Smooth muscle cell (in vitro differentiated cells): ENCODE results near the gene VAMP5. TPM values are rescaled to one million over a fixed set of nuclear protein-coding genes. Genes with fewer than 3 reads are reported as not detected.
A peak's percentile ranks its signal among the peaks of the same experiment; 100 is the strongest.
"Not testable (repeated sequence)": the region's sequence is repeated elsewhere in the genome, so short reads cannot be mapped to it uniquely, and the experiment has no call there.

Experiments used
- DNase-seq: peaks from one replicate; lab custom pipeline; 2025; ENCODE audit not compliant: unreplicated experiment; lab: John Stamatoyannopoulos, UW
- H2AFZ ChIP-seq: fragments of 200-600 bp; sonication (generic); 2 replicates; pipeline ENCODE4 v1.6.0; 2016; ENCODE audit warnings: antibody characterized with exemption, low read depth, mild to moderate bottlenecking
- H3F3A ChIP-seq: fragments of 200-600 bp; sonication (generic); 2 replicates; pipeline ENCODE4 v1.6.0; 2017; ENCODE audit warnings: antibody characterized with exemption, low read depth
- H3K27ac ChIP-seq: fragments of 200-600 bp; sonication (generic); 2 replicates; pipeline ENCODE4 v1.5.1; 2016; ENCODE audit warnings: low read depth, mild to moderate bottlenecking
- H3K27me3 ChIP-seq: fragments of 200-600 bp; sonication (generic); 2 replicates; pipeline ENCODE4 v1.6.1; 2016; ENCODE audit warnings: low read depth, mild to moderate bottlenecking
- H3K36me3 ChIP-seq: fragments of 200-600 bp; sonication (generic); 2 replicates; pipeline ENCODE4 v1.5.1; 2016; ENCODE audit warnings: low read depth
- H3K4me1 ChIP-seq: fragments of 200-600 bp; sonication (generic); 2 replicates; pipeline ENCODE4 v1.5.1; 2016; ENCODE audit warnings: low read depth
- H3K4me2 ChIP-seq: fragments of 200-600 bp; sonication (generic); 2 replicates; pipeline ENCODE4 v1.6.0; 2016; ENCODE audit warnings: mild to moderate bottlenecking
- H3K4me3 ChIP-seq: fragments of 200-600 bp; sonication (generic); 2 replicates; pipeline ENCODE4 v1.5.1; 2016; ENCODE audit warnings: mild to moderate bottlenecking
- H3K79me2 ChIP-seq: fragments of 200-600 bp; sonication (generic); 2 replicates; pipeline ENCODE4 v1.6.0; 2016; ENCODE audit warnings: low read depth, mild to moderate bottlenecking
- H3K9ac ChIP-seq: fragments of 200-600 bp; sonication (generic); 2 replicates; pipeline ENCODE4 v1.6.0; 2016; ENCODE audit warnings: low read depth
- H3K9me3 ChIP-seq: fragments of 200-600 bp; sonication (generic); replicated peaks from 2 replicates; pipeline ENCODE4 v1.5.1; 2016; ENCODE audit warnings: low read depth
- H4K20me1 ChIP-seq: fragments of 200-600 bp; sonication (generic); 2 replicates; pipeline ENCODE4 v1.6.0; 2016; ENCODE audit warnings: low read depth
- WGBS: methylation state at CpG from one replicate; pipeline ENCODE4 v1.1.7; 2016; ENCODE audit warnings: low lambda C conversion rate; 5-methylcytosine and 5-hydroxymethylcytosine counted together
- polyA plus RNA-seq: library from polyadenylated mRNA; unstranded; fragments of >200 nt; fragmentation: Nextera tagmentation; extraction: Ambion mirVana; gene quantifications from 2 replicates; pipeline ENCODE4 v1.2.1, GENCODE V29; 2016
- total RNA-seq: library from RNA; depleted of rRNA; stranded (reverse); fragments of >200 nt; gene quantifications from 2 replicates; pipeline ENCODE4 v1.2.3, GENCODE V29; 2014
- TF ChIP-seq, protein P1 (sequence below): fragments of 200-600 bp; sonication (generic); IDR thresholded peaks from 2 replicates; pipeline ENCODE4 v1.5.1; 2017; ENCODE audit warnings: borderline replicate concordance, mild to moderate bottlenecking, antibody characterized with exemption; ENCODE audit not compliant: insufficient read depth, poor library complexity, severe bottlenecking

VAMP5 gene
- total and polyA plus RNA-seq, 2 experiments from 2014 or later = 6.6 to 35.9 TPM

- H3K4me1 ChIP-seq = peaks cover 10% of the 10 kb centered on the region
- TF ChIP-seq, protein P1, sequence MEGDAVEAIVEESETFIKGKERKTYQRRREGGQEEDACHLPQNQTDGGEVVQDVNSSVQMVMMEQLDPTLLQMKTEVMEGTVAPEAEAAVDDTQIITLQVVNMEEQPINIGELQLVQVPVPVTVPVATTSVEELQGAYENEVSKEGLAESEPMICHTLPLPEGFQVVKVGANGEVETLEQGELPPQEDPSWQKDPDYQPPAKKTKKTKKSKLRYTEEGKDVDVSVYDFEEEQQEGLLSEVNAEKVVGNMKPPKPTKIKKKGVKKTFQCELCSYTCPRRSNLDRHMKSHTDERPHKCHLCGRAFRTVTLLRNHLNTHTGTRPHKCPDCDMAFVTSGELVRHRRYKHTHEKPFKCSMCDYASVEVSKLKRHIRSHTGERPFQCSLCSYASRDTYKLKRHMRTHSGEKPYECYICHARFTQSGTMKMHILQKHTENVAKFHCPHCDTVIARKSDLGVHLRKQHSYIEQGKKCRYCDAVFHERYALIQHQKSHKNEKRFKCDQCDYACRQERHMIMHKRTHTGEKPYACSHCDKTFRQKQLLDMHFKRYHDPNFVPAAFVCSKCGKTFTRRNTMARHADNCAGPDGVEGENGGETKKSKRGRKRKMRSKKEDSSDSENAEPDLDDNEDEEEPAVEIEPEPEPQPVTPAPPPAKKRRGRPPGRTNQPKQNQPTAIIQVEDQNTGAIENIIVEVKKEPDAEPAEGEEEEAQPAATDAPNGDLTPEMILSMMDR = no peak
- peak overlapping the region; percentile 65 for H3K9ac ChIP-seq
- peaks cover 12% of the 10 kb centered on the region for H4K20me1 ChIP-seq
- peaks cover under 1% of the 10 kb centered on the region for H3F3A ChIP-seq
- H3K4me3 ChIP-seq = peak overlapping the region; percentile 71
- H2AFZ ChIP-seq = peak overlapping the region; percentile 28
- H3K36me3 ChIP-seq = no peaks in the 10 kb centered on the region
- H3K9me3 ChIP-seq = no peaks in the 10 kb centered on the region
- H3K4me2 ChIP-seq = peak overlapping the region; percentile 95
- H3K27me3 ChIP-seq = no peaks in the 10 kb centered on the region
- WGBS = 14% methylated on average over 27 of the region's 36 CpGs
- no peak for DNase-seq
- no peak overlapping the region for H3K27ac ChIP-seq
- H3K79me2 ChIP-seq = peaks cover 19% of the 10 kb centered on the region
Measured at GRCh38 chr2:85601771-85602475, 17.7 kb downstream of the VAMP5 start.

- TF ChIP-seq, protein P1 = peak; percentile 16
- Histone ChIP-seq H3K27ac (peak within 1 kb of the TSS; percentile 66), H3F3A (peaks cover 6% of the 10 kb centered on the region), H3K4me2 (peak within 1 kb of the TSS; percentile 95), H3K4me1 (peaks cover 10% of the 10 kb centered on the region), H3K4me3 (peak within 1 kb of the TSS; percentile 71), H2AFZ (peak within 1 kb of the TSS; percentile 28), H3K27me3 (no peaks in the 10 kb centered on the region), H3K36me3 (no peaks in the 10 kb centered on the region), H3K9ac (peak within 1 kb of the TSS; percentile 65), H3K79me2 (peaks cover 12% of the 10 kb centered on the region), H3K9me3 (no peaks in the 10 kb centered on the region), H4K20me1 (peaks cover 5% of the 10 kb centered on the region)
- WGBS = 2% methylated on average over 66 of the region's 73 CpGs
- DNase-seq = peak; percentile 62
Measured at GRCh38 chr2:85602476-85603234, 18.4 kb downstream of the VAMP5 start, which contains the start of gene TMEM150A. Gene TMEM150A (minus strand): TSS chr2:85602698. CDS start chr2:85601948, 750 bp downstream.

GRCh38 chr2:85604133-85604444 lies 19.9 kb downstream of the VAMP5 start:
- H3K27ac ChIP-seq = peak overlapping the region; percentile 70
- H3K79me2 ChIP-seq = peaks cover 17% of the 10 kb centered on the region
- peaks cover 16% of the 10 kb centered on the region for H3F3A ChIP-seq
- H3K36me3 ChIP-seq, H3K27me3 ChIP-seq, H3K9ac ChIP-seq, H3K9me3 ChIP-seq, H4K20me1 ChIP-seq, H2AFZ ChIP-seq, DNase-seq: not testable (repeated sequence)
- H3K4me3 ChIP-seq = peak overlapping the region; percentile 71
- 89% methylated on average over 3 of the region's 3 CpGs for WGBS
- H3K4me1 ChIP-seq = peaks cover 10% of the 10 kb centered on the region
- peak overlapping the region; percentile 95 for H3K4me2 ChIP-seq

DNA sequence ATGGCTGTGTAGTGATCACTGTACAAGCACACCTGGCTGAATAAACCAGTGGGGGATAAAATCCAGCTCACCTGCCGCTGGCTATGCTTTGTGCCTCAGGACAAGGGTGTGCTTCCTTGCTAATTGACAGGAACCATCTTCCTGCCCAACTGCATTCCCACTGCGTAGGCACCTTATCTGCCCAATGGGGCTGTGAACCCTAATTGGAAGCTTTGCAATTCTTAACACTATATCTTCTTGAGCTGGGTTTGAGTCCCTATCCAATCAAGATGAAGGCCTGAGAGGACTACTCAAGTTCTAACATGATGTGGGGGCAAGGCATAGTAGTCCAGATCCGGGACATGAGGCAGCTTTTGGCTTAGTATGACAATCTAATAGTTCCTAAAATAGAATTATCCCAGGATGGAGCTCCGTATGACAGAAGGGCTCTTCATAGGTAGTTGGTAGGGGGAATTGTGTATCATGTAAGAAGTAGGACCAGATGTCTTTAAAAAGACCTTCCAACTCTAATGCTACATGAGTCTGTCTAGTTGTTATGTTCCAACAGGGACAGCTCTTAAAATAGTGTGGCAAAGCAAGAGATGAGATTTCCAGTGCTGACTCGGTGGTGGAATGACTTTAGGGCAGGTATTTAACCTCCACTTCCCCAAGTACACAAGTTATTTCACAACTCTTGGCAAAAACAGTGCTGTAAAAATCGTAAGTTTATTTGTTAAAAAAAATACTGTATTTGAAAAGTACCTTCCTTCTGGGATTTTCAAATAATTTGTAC lies 20.5 kb downstream of the VAMP5 start:
- H3K9me3 ChIP-seq = no peaks in the 10 kb centered on the region
- H3K4me3 ChIP-seq = no peak overlapping the region
- H3K79me2 ChIP-seq = peaks cover 17% of the 10 kb centered on the region
- H3K4me2 ChIP-seq = peak overlapping the region; percentile 22
- H3K27me3 ChIP-seq = no peaks in the 10 kb centered on the region
- H2AFZ ChIP-seq = no peak overlapping the region
- TF ChIP-seq, protein P1 = no peak
- peaks cover 12% of the 10 kb centered on the region for H4K20me1 ChIP-seq
- H3K9ac ChIP-seq = no peak overlapping the region
- H3K36me3 ChIP-seq = no peaks in the 10 kb centered on the region
- peak overlapping the region; percentile 70 for H3K27ac ChIP-seq
- DNase-seq = no peak
- 83% methylated on average over 6 of the region's 6 CpGs for WGBS
- H3F3A ChIP-seq = peaks cover 16% of the 10 kb centered on the region
- H3K4me1 ChIP-seq = peaks cover 10% of the 10 kb centered on the region
